Activated CD4-positive, CD25-positive, alpha-beta regulatory T cell treated with anti-CD3 and anti-CD28 coated beads, Interleukin-2, amount 50 U/mL, for 24 hours (primary cell): ENCODE data around the gene ARHGEF28.

Experiments
- ATAC-seq, 2 donors: fragments of 150-1000 bp; cut with Tn5 transposase; one replicate each; pipeline ENCODE4 v1.10.0; 2021; ENCODE audit warnings: mild to moderate bottlenecking in 1 of 2, moderate library complexity in 1 of 2

Gene ARHGEF28, protein sequence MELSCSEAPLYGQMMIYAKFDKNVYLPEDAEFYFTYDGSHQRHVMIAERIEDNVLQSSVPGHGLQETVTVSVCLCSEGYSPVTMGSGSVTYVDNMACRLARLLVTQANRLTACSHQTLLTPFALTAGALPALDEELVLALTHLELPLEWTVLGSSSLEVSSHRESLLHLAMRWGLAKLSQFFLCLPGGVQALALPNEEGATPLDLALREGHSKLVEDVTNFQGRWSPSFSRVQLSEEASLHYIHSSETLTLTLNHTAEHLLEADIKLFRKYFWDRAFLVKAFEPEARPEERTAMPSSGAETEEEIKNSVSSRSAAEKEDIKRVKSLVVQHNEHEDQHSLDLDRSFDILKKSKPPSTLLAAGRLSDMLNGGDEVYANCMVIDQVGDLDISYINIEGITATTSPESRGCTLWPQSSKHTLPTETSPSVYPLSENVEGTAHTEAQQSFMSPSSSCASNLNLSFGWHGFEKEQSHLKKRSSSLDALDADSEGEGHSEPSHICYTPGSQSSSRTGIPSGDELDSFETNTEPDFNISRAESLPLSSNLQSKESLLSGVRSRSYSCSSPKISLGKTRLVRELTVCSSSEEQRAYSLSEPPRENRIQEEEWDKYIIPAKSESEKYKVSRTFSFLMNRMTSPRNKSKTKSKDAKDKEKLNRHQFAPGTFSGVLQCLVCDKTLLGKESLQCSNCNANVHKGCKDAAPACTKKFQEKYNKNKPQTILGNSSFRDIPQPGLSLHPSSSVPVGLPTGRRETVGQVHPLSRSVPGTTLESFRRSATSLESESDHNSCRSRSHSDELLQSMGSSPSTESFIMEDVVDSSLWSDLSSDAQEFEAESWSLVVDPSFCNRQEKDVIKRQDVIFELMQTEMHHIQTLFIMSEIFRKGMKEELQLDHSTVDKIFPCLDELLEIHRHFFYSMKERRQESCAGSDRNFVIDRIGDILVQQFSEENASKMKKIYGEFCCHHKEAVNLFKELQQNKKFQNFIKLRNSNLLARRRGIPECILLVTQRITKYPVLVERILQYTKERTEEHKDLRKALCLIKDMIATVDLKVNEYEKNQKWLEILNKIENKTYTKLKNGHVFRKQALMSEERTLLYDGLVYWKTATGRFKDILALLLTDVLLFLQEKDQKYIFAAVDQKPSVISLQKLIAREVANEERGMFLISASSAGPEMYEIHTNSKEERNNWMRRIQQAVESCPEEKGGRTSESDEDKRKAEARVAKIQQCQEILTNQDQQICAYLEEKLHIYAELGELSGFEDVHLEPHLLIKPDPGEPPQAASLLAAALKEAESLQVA (N-terminal part only)

DNA sequence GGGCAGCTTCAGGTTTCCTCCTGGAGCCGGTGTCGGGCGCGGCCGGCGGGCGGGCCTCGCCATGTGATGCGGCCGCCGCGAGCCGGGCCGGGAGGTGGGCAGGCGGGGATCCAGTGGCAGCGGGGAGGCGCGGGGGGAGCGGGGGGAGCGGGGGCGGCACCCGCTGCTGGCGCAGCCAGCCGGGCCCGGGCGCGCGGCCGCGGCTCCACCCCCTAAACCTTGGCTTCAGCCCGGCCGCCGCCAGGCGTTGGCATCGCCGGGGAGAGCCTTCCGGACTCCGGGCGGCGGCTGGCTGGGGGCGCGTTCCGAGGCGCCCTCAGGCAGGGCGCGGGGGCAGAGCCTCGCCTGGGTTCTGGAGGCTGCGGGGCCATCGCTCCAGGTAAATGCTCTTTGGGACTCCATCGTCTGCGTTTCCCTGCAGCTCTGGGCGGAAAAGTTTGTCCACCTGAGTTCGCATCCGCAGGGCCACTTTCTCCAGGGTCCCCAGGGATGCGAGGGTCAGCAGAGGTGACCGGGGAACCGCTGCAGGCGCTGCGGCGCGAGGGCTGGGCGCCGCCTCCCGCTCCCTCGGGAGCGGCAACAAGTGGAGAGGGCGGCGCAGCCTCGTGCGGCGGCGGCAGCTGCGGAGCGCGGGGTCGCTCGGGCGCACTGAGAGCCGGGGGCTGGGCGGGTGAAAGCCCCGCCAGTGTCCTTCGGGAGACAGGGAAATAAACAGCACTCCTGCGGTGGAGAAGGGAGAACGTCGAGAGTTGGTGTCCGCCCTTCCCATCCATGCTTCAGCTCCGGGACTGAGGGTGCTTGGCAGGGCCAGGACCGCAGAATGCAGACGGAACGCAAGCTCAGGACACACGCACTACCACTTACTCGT, at the start of gene ARHGEF28:
Gene ARHGEF28, plus strand, starts transcription at position 253 of the 868 bp plus-strand sequence. CDS start 58,656 bp downstream, outside the sequence.
- ATAC-seq, result peak; percentile 28 to 55

- no peak for ATAC-seq
Observed at GRCh38 chr5:73582285-73583145, 43.5 kb upstream of the ARHGEF28 start.

DNA sequence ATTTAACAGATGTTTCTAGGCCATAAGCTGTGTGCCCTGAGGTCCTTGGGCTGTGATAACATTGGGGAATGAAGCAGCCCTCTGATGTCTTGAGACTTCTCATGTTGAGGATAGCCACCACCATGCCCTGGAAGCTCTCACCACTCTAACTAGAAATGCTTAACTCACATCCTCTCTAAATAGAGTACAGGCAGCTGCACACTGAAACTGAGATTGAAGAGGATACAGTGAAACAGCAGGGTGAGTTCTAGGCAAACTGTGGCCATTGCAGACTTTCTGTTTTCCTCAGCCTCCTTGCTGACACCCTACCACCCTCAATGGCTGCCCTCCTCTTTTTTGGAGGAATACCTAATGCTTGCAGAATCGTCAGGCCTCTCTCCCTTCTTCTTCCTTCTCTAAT, 38.1 kb upstream of the ARHGEF28 start:
- ATAC-seq, result no peak

DNA sequence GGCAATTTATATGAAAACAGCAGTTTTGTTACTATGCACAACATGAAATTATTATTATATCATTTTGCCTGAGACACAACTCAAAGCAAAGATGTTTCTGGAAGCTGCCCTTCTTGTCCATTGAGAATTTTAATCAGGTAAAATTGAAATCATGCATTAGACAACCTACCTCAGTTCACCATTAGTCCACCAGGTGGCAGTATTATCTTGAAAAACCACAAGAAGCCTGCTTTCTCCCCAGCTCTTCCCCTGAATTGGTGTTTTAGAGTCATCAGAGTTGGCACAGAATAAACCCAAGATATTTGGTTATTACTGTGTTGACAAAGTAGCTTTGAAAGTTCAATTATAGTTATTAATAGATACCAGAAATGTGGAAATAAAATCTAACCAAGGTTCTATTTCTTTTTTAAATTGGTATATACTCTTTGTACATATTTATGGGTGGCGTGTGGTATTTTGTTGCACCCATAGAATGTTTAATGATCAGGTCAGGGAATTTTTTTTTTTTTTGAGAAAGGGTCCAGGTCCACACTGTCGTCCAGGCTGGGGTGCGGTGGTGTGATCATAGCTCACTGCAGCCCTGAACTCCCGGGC, 34.8 kb upstream of the ARHGEF28 start:
- peak in 1 of 2 donors; percentile 53 for ATAC-seq

DNA sequence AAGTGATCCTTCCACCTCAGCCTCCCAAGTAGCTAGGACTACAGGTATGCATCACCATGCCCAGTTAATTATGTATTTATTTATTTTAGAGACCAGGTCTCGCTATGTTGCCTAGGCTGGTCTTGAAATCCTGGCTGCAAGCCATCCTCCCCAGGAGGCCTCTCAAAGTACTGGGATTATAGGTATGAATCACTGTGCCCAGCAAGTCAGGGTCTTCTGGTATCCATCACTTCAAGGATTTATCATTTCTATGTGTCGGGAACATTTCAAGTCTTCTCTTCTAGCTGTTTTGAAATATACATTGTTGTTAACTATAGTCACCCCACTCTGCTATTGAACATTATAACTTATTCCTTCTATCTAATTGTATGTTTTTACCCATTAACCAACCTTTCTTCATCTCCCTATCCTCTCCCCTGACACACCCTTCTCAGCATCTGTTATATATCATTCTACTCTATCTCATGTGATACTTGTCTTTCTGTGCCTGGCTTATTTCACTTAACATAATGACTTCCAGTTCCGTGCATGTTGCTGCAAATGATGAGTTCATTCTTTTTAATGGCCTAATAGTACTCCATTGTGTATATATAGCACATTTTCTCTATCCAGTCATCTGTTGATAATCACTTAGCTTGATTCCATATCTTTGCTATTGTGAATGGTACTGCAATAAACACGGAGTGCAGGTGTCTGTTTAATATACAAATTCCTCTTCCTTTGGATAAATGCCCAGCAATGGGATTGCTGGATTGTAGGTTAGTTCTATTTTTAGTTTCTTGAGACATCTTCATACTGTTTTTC, 34.1 kb upstream of the ARHGEF28 start:
- no peak for ATAC-seq

DNA sequence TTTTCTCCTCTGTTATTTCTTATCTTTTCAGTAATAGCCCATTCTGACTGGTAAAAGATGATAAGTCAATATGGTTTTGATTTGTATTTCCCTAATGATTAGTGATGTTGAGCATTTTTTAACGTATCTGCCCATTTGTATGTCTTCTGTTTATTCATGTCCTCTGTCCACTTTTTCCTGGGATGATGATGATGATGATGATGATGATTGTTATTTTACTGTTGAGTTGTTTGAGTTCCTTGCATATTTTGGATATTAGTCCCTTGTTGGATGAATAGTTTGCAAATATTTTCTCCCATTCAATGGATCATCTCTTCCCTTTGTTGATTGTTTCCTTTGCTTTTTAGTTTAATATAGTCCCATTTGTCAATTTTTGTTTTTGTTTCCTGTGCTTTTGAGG, 33.4 kb upstream of the ARHGEF28 start:
- ATAC-seq, result no peak

DNA sequence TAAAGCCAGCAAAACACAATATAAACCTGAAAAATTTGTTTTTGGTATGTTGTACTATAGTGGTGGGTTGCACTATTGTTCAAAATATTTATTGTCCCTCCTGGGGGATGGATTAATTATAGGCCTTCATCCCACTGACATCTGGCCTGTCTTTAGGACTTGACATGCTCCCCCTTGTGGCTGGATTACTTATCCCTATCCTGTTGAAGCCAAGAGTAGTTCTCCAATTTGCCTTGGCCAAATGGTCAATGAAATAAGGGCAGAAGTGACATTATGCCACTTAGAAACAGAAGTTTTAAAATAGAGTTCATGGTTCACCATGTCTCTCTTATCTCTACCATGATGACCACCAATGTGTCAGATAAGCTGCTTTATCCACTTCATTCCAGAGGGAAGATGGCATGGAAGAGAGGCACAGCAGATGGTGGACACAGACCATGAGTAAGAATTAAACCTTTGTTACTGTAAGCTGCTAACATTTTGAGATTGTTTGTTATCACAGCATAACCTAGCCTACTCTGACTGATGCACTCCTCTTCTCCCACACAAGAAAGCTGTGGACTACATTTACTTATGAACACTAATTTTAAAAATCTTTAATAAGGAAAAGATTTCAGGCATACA, 29.2 kb upstream of the ARHGEF28 start:
- ATAC-seq, result no peak

DNA sequence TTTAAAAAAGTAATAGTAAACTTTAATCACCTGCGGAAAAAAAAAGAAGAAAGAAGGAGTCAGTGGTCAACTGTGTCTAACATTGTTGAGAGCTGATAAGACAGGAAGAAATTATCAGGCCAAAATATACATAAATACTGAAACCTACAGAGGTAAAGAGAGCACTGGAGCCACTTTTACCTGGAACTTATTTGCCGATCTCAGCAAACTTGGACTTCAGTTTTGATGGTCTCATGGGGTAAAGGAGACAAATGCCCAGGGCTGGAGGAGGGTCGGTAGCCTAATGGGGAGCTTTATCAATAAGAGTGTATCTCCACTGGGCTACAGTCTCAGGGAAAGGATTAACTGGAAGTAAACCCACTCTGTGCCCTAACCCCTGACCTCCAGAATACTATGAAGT, 26.6 kb upstream of the ARHGEF28 start:
- no peak for ATAC-seq

GRCh38 chr5:73603998-73604397, 22.0 kb upstream of the ARHGEF28 start:
- ATAC-seq, result no peak

- no peak for ATAC-seq
Observed at GRCh38 chr5:73605223-73606087, 20.5 kb upstream of the ARHGEF28 start.

GRCh38 chr5:73606206-73606753, 19.7 kb upstream of the ARHGEF28 start:
- ATAC-seq, result no peak

DNA sequence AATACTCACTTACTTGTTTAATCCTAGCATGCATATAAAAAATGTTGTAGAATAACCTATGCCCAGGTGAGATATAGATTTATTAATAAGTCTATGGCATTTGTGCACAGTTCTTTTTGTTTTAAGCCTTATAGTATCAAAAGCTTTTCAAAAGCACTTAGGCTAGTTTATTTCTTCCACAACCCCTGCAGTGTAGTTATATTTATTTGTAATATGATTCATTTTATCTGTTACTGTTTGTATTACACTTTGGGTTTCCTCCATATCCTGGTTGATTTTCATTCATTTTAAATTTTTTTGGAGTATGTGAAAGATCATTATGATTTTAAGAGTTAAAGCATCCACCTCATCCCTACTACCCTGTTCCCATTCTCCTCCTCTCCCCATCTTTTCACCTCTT, 18.8 kb upstream of the ARHGEF28 start:
- ATAC-seq, result no peak

DNA sequence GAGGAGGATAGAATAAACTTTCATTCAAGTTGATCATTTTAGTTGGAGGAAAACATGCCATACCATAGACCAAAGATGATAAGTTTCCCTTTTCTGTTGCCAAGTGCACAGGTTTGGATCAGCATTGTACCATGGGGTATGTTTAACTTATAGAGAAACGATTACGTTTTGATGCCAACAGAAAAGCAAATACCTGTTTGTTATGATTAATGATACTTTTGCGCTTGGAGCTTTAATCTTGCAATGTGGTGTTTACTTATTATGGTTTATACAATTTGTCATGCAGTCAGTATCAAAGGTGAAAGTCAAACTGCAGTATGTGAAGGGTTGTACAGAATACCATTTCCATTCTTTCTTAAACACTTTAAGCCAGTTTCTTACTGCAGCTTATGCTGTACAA, 13.2 kb upstream of the ARHGEF28 start:
- no peak for ATAC-seq

DNA sequence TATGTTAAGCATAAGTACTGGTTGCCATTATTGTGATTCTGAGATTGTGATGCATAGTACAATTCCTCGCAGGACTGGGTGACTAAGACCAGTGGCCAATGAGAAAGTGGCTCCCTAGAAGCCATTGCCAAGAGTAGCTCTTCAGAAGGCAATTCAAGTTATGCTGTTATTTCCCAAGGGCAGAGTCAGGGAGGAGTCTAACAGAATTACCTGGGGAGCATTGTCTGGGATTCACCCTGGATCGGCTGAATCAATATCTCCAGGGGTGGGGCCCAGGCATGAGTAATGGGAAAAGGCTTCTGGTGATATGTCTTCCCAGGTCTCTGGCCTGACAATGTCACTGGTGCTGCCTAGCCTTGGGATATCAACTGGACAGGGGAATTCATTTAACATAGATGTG, 10.9 kb upstream of the ARHGEF28 start:
- ATAC-seq, result no peak

GRCh38 chr5:73615947-73616346, 10.0 kb upstream of the ARHGEF28 start:
- no peak for ATAC-seq

DNA sequence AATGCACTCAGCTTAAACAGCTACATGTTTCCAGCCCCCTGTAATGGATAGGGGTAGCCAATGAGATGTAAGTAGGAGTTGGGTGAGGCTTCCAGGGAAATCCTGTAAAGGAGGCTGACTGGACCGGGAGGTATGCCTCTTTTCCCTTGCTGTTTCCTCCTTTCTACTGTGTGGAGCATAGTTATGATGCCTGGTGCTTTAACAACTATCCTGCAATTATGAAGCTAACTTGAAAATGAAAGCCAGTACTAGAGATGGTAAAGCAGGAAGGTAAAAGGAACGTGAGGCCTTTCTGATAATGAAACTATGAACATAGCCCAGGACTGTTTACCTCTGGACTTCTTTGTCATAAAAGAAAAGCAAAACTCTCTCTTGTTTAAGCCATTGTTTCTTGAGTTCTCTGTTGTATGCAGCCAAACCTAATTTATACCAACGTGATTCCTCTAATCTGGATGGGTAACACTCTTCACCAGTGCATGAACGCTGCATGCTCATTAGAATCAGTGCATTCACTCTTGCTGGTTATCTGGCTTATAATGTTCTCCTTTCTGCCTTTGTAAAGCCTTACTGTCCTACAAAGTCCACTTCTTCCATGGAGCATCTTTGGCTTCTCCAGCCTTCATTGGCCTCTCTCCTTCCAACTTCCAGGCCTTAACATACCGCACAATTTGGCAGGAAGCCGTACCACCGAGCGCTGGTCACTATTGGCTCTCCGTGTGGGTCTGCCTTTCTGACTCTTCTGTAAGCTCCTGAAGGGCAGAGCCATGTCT, 8.3 kb upstream of the ARHGEF28 start:
- no peak for ATAC-seq
